MCF 10A (cell line): ENCODE data around the gene COASY. TPM values are rescaled to one million over a fixed set of nuclear protein-coding genes. Genes with fewer than 3 reads are reported as not detected.

Source experiments
- BruUV-seq: library from RNA; stranded (reverse); fragments of 400-500 nt; replicated peaks from 2 replicates; lab custom pipeline; 2021; lab: Mats Ljungman, UMichigan
- CTCF ChIA-PET: fragments of 300-600 bp; sonication (Branson Sonifier 250); formaldehyde crosslinking; extraction: SDS; loops from one replicate; lab custom pipeline; 2021; ENCODE audit warnings: antibody characterized with exemption, inconsistent platforms; lab: Yijun Ruan, JAX
- POLR2A ChIA-PET: fragments of 300-600, 350-650 bp; sonication (Branson Sonifier 250); formaldehyde crosslinking; extraction: SDS; loops from one replicate; lab custom pipeline; 2020; ENCODE audit warnings: antibody characterized with exemption, inconsistent platforms; lab: Yijun Ruan, JAX
- DNase-seq: peaks from one replicate; pipeline ENCODE4 v3.0.0-alpha.2; 2018; ENCODE audit not compliant: unreplicated experiment
- H3K27ac Mint-ChIP-seq: one replicate; pipeline ENCODE4 v1.8.0; 2022; ENCODE audit warnings: mild to moderate bottlenecking, low read depth, mixed read lengths; ENCODE audit not compliant: unreplicated experiment
- H3K27me3 Mint-ChIP-seq: one replicate; pipeline ENCODE4 v1.8.0; 2022; ENCODE audit warnings: mixed read lengths; ENCODE audit not compliant: insufficient read depth, unreplicated experiment
- H3K36me3 Mint-ChIP-seq: one replicate; pipeline ENCODE4 v1.8.0; 2022; ENCODE audit warnings: mild to moderate bottlenecking, moderate library complexity, mixed read lengths; ENCODE audit not compliant: insufficient read depth, unreplicated experiment
- H3K4me1 Mint-ChIP-seq: one replicate; pipeline ENCODE4 v1.8.0; 2022; ENCODE audit warnings: mixed read lengths; ENCODE audit not compliant: insufficient read depth, unreplicated experiment
- H3K4me3 Mint-ChIP-seq: one replicate; pipeline ENCODE4 v1.8.0; 2022; ENCODE audit warnings: mild to moderate bottlenecking, moderate library complexity, mixed read lengths; ENCODE audit not compliant: unreplicated experiment
- H3K9me3 Mint-ChIP-seq: one replicate; pipeline ENCODE4 v1.8.0; 2022; ENCODE audit warnings: mixed read lengths; ENCODE audit not compliant: unreplicated experiment
- intact Hi-C: fragments of 100-400 bp; cut with micrococcal nuclease; formaldehyde crosslinking; loops from 2 replicates; pipeline ENCODE4 v1.14.1; 2022
- total RNA-seq: library from RNA; stranded (reverse); gene quantifications from 2 replicates; pipeline ENCODE4 v1.2.3, GENCODE V29; 2022
- TF ChIP-seq, protein P1 (sequence below): fragments of 200-600 bp; IDR thresholded peaks from one replicate; pipeline ENCODE4 v1.8.0; 2022; ENCODE audit warnings: antibody characterized with exemption, mild to moderate bottlenecking; ENCODE audit not compliant: unreplicated experiment

COASY gene
- total RNA-seq, 1 experiment from 2014 or later, result 82.6 TPM

DNA sequence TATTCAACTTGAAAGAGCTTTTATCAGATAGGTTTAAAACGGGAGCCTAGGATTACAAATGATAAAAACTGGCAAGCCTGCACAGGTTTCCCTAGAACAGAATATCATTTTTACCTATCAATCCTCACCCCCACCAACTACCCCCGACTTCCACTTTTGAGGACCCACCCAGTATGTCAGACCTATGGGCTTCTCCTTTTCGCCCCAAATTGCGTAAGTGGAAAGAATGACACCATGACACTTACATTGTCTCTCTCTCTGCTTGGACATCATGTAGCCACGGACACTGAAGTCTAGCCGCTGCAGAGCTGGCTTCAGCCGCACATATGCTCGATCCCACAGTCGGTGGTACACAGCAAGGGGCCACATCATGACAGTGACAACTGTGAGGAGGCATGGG lies 22.9 kb downstream of the COASY start:
- intact Hi-C loops, result no loop called here
- no peak for DNase-seq
- Mint-ChIP-seq H3K27ac (no peak overlapping the region), H3K27me3 (no peaks in the 10 kb centered on the region), H3K36me3 (peaks cover 98% of the 10 kb centered on the region), H3K4me3 (no peak overlapping the region), H3K4me1 (peaks cover 21% of the 10 kb centered on the region), H3K9me3 (no peaks in the 10 kb centered on the region)
- POLR2A ChIA-PET, result interaction anchor here (2.8 to 8.6 kb wide), 3 partner anchors 21 to 82 kb away, joined by 16 to 83 read pairs (median 16); partner anchors contain the start of genes RETREG3 and TUBG1
- CTCF ChIA-PET, result interaction anchor here (0.7 kb wide), 1 partner anchor 413 kb away, joined by 4 read pairs; no protein-coding TSS in a partner anchor
- TF ChIP-seq, protein P1, sequence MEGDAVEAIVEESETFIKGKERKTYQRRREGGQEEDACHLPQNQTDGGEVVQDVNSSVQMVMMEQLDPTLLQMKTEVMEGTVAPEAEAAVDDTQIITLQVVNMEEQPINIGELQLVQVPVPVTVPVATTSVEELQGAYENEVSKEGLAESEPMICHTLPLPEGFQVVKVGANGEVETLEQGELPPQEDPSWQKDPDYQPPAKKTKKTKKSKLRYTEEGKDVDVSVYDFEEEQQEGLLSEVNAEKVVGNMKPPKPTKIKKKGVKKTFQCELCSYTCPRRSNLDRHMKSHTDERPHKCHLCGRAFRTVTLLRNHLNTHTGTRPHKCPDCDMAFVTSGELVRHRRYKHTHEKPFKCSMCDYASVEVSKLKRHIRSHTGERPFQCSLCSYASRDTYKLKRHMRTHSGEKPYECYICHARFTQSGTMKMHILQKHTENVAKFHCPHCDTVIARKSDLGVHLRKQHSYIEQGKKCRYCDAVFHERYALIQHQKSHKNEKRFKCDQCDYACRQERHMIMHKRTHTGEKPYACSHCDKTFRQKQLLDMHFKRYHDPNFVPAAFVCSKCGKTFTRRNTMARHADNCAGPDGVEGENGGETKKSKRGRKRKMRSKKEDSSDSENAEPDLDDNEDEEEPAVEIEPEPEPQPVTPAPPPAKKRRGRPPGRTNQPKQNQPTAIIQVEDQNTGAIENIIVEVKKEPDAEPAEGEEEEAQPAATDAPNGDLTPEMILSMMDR, result no peak
- BruUV-seq, result no TSS peak

DNA sequence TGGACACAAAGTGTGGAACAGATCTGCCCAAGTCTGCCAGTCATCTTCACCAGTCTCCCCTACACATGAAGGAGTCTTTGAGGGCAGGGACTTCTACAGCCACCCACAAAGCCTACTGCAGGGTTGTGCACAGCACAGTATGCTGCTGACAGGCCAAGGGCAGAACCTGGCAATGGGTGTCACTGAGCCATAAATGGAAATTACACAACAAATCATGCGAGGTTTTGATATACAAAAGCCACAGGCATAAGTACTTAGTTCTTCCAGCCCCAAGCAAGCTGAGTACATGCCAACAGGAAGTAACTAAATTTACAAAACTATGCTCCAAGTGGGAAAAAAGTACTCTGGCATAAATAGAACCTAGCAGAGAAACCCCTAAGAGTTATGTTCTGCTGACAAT lies 23.4 kb downstream of the COASY start:
- Mint-ChIP-seq H3K9me3 (no peaks in the 10 kb centered on the region), H3K36me3 (peaks cover 100% of the 10 kb centered on the region), H3K4me3 (no peak overlapping the region), H3K4me1 (peaks cover 21% of the 10 kb centered on the region), H3K27me3 (no peaks in the 10 kb centered on the region), H3K27ac (no peak overlapping the region)
- DNase-seq, result no peak
- POLR2A ChIA-PET, result interaction anchor here (2.7 to 8.6 kb wide), 4 partner anchors 8 to 82 kb away, joined by 16 to 83 read pairs (median 34); partner anchors contain the start of genes PSMC3IP, RETREG3 and TUBG1
- intact Hi-C loops, result no loop called here
- BruUV-seq, result no TSS peak
- TF ChIP-seq, protein P1, result no peak
- CTCF ChIA-PET, result no interaction called here

DNA sequence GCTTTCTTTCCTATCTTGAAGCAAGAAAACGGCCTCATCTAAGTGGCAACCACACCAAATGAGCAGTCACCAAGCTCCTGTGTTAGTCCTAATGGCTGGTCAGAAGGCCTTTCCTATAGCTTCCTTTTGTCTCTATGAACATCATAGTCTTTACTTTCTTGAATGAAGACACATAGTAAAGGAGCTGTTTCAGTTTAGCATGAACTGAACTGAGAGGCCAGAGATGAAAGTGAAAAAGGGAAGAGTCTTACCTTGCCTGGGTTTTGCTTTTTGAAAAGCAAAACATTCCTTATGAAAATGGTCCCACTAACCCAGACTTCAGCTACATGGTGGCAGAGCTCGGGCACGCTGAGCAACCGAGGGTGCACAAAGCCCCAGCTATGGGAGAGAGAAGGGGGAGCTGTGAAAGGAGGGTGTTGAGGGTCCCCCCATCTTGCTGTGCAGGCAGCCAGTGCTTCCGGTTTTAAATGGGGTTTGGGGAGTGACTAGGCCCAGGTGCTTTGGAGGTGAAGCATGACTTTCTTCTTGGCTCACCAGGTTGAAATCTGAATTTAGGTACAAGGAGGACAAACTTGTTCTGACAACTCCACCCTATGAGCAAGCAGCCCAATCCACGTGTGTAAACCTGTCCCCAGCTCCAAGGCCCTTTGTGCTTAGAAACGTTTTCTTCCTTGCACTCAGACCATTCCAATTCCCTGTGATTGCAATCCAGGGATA lies 24.7 kb downstream of the COASY start:
- DNase-seq, result peak; percentile 52
- H3K27ac Mint-ChIP-seq, result peak overlapping the region; percentile 25
- CTCF ChIA-PET, result interaction anchor here (0.6 to 1.9 kb wide), 6 partner anchors 9 to 194 kb away, joined by 3 to 21 read pairs (median 4); partner anchors contain the start of genes PSMC3IP and WNK4

DNA sequence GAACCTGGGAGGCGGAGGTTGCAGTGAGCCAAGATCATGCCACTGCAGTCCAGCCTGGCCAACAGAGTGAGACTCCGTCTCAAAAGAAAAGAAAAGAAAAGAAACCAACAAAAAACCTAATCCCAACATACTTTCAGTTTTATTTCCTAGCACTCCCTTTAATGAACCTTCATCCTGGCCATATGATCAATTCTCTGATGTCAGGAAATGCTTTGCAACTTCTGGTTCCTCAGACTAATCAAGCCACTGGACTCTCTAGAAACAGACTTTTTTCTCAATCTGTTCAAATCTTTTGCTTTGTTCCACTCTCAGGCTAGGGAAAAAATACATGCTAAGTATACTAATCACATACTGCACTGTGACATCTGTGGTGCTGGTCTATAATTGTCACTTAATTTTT lies 28.9 kb downstream of the COASY start:
- Mint-ChIP-seq H3K36me3 (peaks cover 68% of the 10 kb centered on the region), H3K9me3 (no peaks in the 10 kb centered on the region), H3K27ac (no peak overlapping the region), H3K27me3 (no peaks in the 10 kb centered on the region), H3K4me3 (no peak overlapping the region), H3K4me1 (peaks cover 21% of the 10 kb centered on the region)
- CTCF ChIA-PET, result interaction anchor here (0.6 to 1.4 kb wide), 5 partner anchors 12 to 169 kb away, joined by 3 to 4 read pairs (median 4); partner anchors contain the start of gene RETREG3
- BruUV-seq, result no TSS peak
- intact Hi-C loops, result no loop called here
- POLR2A ChIA-PET, result interaction anchor here (1.0 to 8.6 kb wide), 2 partner anchors 18 to 36 kb away, joined by 3 to 83 read pairs; partner anchors contain the start of genes RETREG3 and TUBG1
- TF ChIP-seq, protein P1, result no peak
- DNase-seq, result no peak

More for the DNA sequence above, 24.7 kb downstream of the COASY start:
- H3K4me1 Mint-ChIP-seq, result peaks cover 21% of the 10 kb centered on the region
- no peaks in the 10 kb centered on the region for H3K27me3 Mint-ChIP-seq
- peak overlapping the region; percentile 21 for H3K4me3 Mint-ChIP-seq
- BruUV-seq, result no TSS peak
- H3K9me3 Mint-ChIP-seq, result no peaks in the 10 kb centered on the region
- intact Hi-C loops, result no loop called here
- H3K36me3 Mint-ChIP-seq, result peaks cover 100% of the 10 kb centered on the region
- TF ChIP-seq, protein P1, result no peak
- POLR2A ChIA-PET, result interaction anchor here (0.5 to 8.6 kb wide), 25 partner anchors 9 to 811 kb away, joined by 3 to 83 read pairs (median 4); partner anchors contain the start of genes BECN1, COASY, NAGLU and PLEKHH3
